HepG2 (cell line): ENCODE measurements around the gene TEX19. TPM values are rescaled to one million over a fixed set of nuclear protein-coding genes. Genes with fewer than 3 reads are reported as not detected.
A peak's percentile ranks its signal among the peaks of the same experiment; 100 is the strongest.

Experiments used
- AGO1 ChIP-seq: fragments of 200-400 bp; formaldehyde crosslinking; IDR thresholded peaks from 2 replicates; pipeline ENCODE4 v1.6.1; 2017; ENCODE audit warnings: mild to moderate bottlenecking, low read depth, low read length, moderate library complexity; ENCODE audit not compliant: poor library complexity, severe bottlenecking
- CBX2 ChIP-seq, 2 experiments: fragments of 200-600 bp in 1 of 2; sonication (generic); formaldehyde crosslinking in 1 of 2; IDR thresholded peaks; 2 replicates each; pipeline versions ENCODE4 v1.7.0 to v1.8.1; 2018 to 2022; ENCODE audit warnings: low read depth in 2 of 2, low read length in 1 of 2, mild to moderate bottlenecking in 1 of 2, missing genetic modification reagents in 1 of 2
- CREB3 ChIP-seq: sonication (generic); formaldehyde crosslinking; IDR thresholded peaks from 2 replicates; pipeline ENCODE4 v1.5.0; 2020; ENCODE audit warnings: missing genetic modification reagents
- ELF3 ChIP-seq: IDR thresholded peaks from 2 replicates; pipeline ENCODE4 v1.6.1; 2016; ENCODE audit warnings: missing genetic modification reagents, missing compliant biosample characterization
- GRHL1 ChIP-seq: sonication (generic); formaldehyde crosslinking; conservative IDR thresholded peaks from 2 replicates; pipeline ENCODE4 v1.8.0; 2022; ENCODE audit warnings: missing genetic modification reagents
- HNRNPUL1 ChIP-seq: fragments of 200-400 bp; formaldehyde crosslinking; IDR thresholded peaks from 2 replicates; pipeline ENCODE4 v1.6.1; 2017; ENCODE audit warnings: low read depth, mild to moderate bottlenecking, low read length, moderate library complexity
- ISX ChIP-seq: sonication (generic); formaldehyde crosslinking; conservative IDR thresholded peaks from 2 replicates; pipeline ENCODE4 v1.5.0; 2020; ENCODE audit warnings: missing genetic modification reagents
- JUN ChIP-seq: sonication (generic); formaldehyde crosslinking; IDR thresholded peaks from 2 replicates; pipeline ENCODE4 v1.4.0; 2020; ENCODE audit warnings: mild to moderate bottlenecking, missing genetic modification reagents
- KDM2A ChIP-seq: sonication (generic); formaldehyde crosslinking; IDR thresholded peaks from 2 replicates; pipeline ENCODE4 v1.4.0; 2020; ENCODE audit warnings: low read depth, missing genetic modification reagents, borderline replicate concordance
- KDM6A ChIP-seq: IDR thresholded peaks from 2 replicates; pipeline ENCODE4 v1.6.1; 2016; ENCODE audit warnings: low read depth
- NFE2 ChIP-seq: sonication (generic); formaldehyde crosslinking; IDR thresholded peaks from 2 replicates; pipeline ENCODE4 v1.4.0; 2020; ENCODE audit warnings: missing genetic modification reagents
- SALL1 ChIP-seq: sonication (generic); formaldehyde crosslinking; IDR thresholded peaks from 2 replicates; pipeline ENCODE4 v1.8.0; 2022; ENCODE audit warnings: mild to moderate bottlenecking, missing genetic modification reagents
- SIX4 ChIP-seq: sonication (generic); formaldehyde crosslinking; IDR thresholded peaks from 2 replicates; pipeline ENCODE4 v1.4.0; 2020; ENCODE audit warnings: missing genetic modification reagents
- SP4 ChIP-seq: sonication (generic); formaldehyde crosslinking; IDR thresholded peaks from 2 replicates; pipeline ENCODE4 v1.8.1; 2023; ENCODE audit warnings: mild to moderate bottlenecking, missing genetic modification reagents
- THRA ChIP-seq: sonication (generic); formaldehyde crosslinking; IDR thresholded peaks from 2 replicates; pipeline ENCODE4 v1.4.0; 2020; ENCODE audit warnings: missing genetic modification reagents, borderline replicate concordance
- ZBTB7A ChIP-seq: sonication (generic); formaldehyde crosslinking; IDR thresholded peaks from 2 replicates; pipeline ENCODE4 v1.8.0; 2022; ENCODE audit warnings: mild to moderate bottlenecking, missing genetic modification reagents
- ZNF24 ChIP-seq: fragments of 450-650 bp; IDR thresholded peaks from 2 replicates; pipeline ENCODE4 v1.6.1; 2017; ENCODE audit warnings: antibody characterized with exemption, mild to moderate bottlenecking
- ZNF292 ChIP-seq: sonication (generic); formaldehyde crosslinking; IDR thresholded peaks from 2 replicates; pipeline ENCODE4 v1.8.1; 2022; ENCODE audit warnings: mild to moderate bottlenecking, low read depth, missing genetic modification reagents, borderline replicate concordance
- ZNF598 ChIP-seq: sonication (generic); formaldehyde crosslinking; IDR thresholded peaks from 2 replicates; pipeline ENCODE4 v1.5.1; 2020; ENCODE audit warnings: mild to moderate bottlenecking, missing genetic modification reagents, borderline replicate concordance
- ZNF615 ChIP-seq: sonication (generic); formaldehyde crosslinking; IDR thresholded peaks from 2 replicates; pipeline ENCODE4 v1.5.0; 2020; ENCODE audit warnings: mild to moderate bottlenecking, missing genetic modification reagents, borderline replicate concordance
- polyA plus RNA-seq, 8 experiments: library from polyadenylated mRNA; depleted of rRNA in 3 of 8; stranded (reverse) in 7 of 8; unstranded in 1 of 8; fragments of >200 nt; fragmentation: Illumina TruSeq in 4 of 8; extraction: Trizol in 4 of 8; gene quantifications; 2 replicates each; pipeline versions ENCODE4 v1.2.1 to v1.2.3, GENCODE V29; 2011 to 2016; ENCODE audit warnings: low read depth in 4 of 8, missing spikeins in 1 of 8, mixed read lengths in 1 of 8; ENCODE audit not compliant: insufficient read depth in 1 of 8
- total RNA-seq, 5 experiments: library from RNA; depleted of rRNA; stranded (reverse); fragments of >200 nt; fragmentation: Illumina TruSeq; extraction: Trizol; gene quantifications; 2 replicates each; pipeline ENCODE4 v1.2.3, GENCODE V29; 2016; ENCODE audit warnings: low read depth in 1 of 5
- TF ChIP-seq, protein P1 (sequence below): sonication (generic); formaldehyde crosslinking; IDR thresholded peaks from 2 replicates; pipeline ENCODE4 v1.5.0; 2020; ENCODE audit warnings: mild to moderate bottlenecking, missing genetic modification reagents, borderline replicate concordance

Gene TEX19
- total and polyA plus RNA-seq, 2 of the 13 experiments (the other 11 are each of a cell fraction or from before 2014, with no cell fraction given) = 1.3 to 6.0 TPM

GRCh38 chr17:82388223-82388921, 29.3 kb downstream of the TEX19 start (continued):
- no peak for TF ChIP-seq CREB3 (CRISPR knock-in tag)
- no peak for TF ChIP-seq JUN (CRISPR knock-in tag)
- TF ChIP-seq ZNF24 = no peak
- peak; percentile 74 for TF ChIP-seq SP4 (CRISPR knock-in tag)
- TF ChIP-seq ZNF292 (CRISPR knock-in tag) = no peak
- no peak for TF ChIP-seq SIX4 (CRISPR knock-in tag)
- 0 out of 2 replicates have a peak, but pooled peaks have one; percentile 22 for TF ChIP-seq ZNF598 (CRISPR knock-in tag)
- TF ChIP-seq GRHL1 (CRISPR knock-in tag) = no peak
- TF ChIP-seq KDM6A (CRISPR knock-in tag) = no peak
- no peak; the same call in 1 of the 2 replicates for TF ChIP-seq THRA (CRISPR knock-in tag)
- no peak for TF ChIP-seq ZNF615
- TF ChIP-seq ELF3 (CRISPR knock-in tag) = 0 out of 2 replicates have a peak, but pooled peaks have one; percentile 25
- peak; percentile 95 for TF ChIP-seq KDM2A
- no peak for TF ChIP-seq ZBTB7A (CRISPR knock-in tag)
- TF ChIP-seq NFE2 (CRISPR knock-in tag) = no peak
- TF ChIP-seq CBX2 (IDR thresholded peaks at IDR 0.05; ENCODE audit: low read depth, low read length) = no peak
- no peak for TF ChIP-seq CBX2 (CRISPR knock-in tag; IDR thresholded peaks at IDR 0.05; ENCODE audit: low read depth)
- TF ChIP-seq AGO1 = peak; percentile 78
- peak; percentile 76; the same call in 1 of the 2 replicates for TF ChIP-seq SALL1 (CRISPR knock-in tag)
- TF ChIP-seq HNRNPUL1 = no peak
- no peak for TF ChIP-seq ISX (CRISPR knock-in tag)
- TF ChIP-seq, protein P1, sequence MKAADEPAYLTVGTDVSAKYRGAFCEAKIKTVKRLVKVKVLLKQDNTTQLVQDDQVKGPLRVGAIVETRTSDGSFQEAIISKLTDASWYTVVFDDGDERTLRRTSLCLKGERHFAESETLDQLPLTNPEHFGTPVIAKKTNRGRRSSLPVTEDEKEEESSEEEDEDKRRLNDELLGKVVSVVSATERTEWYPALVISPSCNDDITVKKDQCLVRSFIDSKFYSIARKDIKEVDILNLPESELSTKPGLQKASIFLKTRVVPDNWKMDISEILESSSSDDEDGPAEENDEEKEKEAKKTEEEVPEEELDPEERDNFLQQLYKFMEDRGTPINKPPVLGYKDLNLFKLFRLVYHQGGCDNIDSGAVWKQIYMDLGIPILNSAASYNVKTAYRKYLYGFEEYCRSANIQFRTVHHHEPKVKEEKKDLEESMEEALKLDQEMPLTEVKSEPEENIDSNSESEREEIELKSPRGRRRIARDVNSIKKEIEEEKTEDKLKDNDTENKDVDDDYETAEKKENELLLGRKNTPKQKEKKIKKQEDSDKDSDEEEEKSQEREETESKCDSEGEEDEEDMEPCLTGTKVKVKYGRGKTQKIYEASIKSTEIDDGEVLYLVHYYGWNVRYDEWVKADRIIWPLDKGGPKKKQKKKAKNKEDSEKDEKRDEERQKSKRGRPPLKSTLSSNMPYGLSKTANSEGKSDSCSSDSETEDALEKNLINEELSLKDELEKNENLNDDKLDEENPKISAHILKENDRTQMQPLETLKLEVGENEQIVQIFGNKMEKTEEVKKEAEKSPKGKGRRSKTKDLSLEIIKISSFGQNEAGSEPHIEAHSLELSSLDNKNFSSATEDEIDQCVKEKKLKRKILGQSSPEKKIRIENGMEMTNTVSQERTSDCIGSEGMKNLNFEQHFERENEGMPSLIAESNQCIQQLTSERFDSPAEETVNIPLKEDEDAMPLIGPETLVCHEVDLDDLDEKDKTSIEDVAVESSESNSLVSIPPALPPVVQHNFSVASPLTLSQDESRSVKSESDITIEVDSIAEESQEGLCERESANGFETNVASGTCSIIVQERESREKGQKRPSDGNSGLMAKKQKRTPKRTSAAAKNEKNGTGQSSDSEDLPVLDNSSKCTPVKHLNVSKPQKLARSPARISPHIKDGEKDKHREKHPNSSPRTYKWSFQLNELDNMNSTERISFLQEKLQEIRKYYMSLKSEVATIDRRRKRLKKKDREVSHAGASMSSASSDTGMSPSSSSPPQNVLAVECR (CRISPR knock-in tag) = peak; percentile 71
